HepG2 (cell line): ENCODE results near the gene DLG1. TPM values are rescaled to one million over a fixed set of nuclear protein-coding genes. Genes with fewer than 3 reads are reported as not detected.

Experiments used
- ARNT2 ChIP-seq: sonication (generic); formaldehyde crosslinking; IDR thresholded peaks from 2 replicates; pipeline ENCODE4 v1.8.0; 2022; ENCODE audit warnings: mild to moderate bottlenecking, low read depth, missing genetic modification reagents, moderate library complexity
- ASH2L ChIP-seq: fragments of 300-600, 200-600 bp; sonication (generic); IDR thresholded peaks from 2 replicates; pipeline ENCODE4 v1.7.0; 2017; ENCODE audit warnings: low read depth, mild to moderate bottlenecking, moderate library complexity, mixed read lengths, low read length; ENCODE audit not compliant: insufficient read length
- ATAD3A ChIP-seq: sonication (generic); formaldehyde crosslinking; IDR thresholded peaks from 2 replicates; pipeline ENCODE4 v1.4.0; 2020; ENCODE audit warnings: missing genetic modification reagents
- BATF2 ChIP-seq: sonication (generic); formaldehyde crosslinking; IDR thresholded peaks from 2 replicates; pipeline ENCODE4 v1.8.0; 2022; ENCODE audit warnings: mild to moderate bottlenecking, missing genetic modification reagents, moderate library complexity
- BHLHE40 ChIP-seq: IDR thresholded peaks from 2 replicates; pipeline ENCODE4 v1.6.1; 2011; ENCODE audit warnings: low read length, improper control_type of control experiment
- DMTF1 ChIP-seq: sonication (generic); formaldehyde crosslinking; IDR thresholded peaks from 2 replicates; pipeline ENCODE4 v1.4.0; 2020; ENCODE audit warnings: mild to moderate bottlenecking, missing genetic modification reagents
- ESRRA ChIP-seq: sonication (generic); formaldehyde crosslinking; IDR thresholded peaks from 2 replicates; pipeline ENCODE4 v1.5.1; 2020; ENCODE audit warnings: mild to moderate bottlenecking, low read depth, missing genetic modification reagents
- HNF1B ChIP-seq: sonication (generic); formaldehyde crosslinking; IDR thresholded peaks from 2 replicates; pipeline ENCODE4 v1.5.1; 2020; ENCODE audit warnings: mild to moderate bottlenecking, moderate library complexity, missing genetic modification reagents
- RFXAP ChIP-seq: sonication (generic); formaldehyde crosslinking; IDR thresholded peaks from 2 replicates; pipeline ENCODE4 v1.4.0; 2020; ENCODE audit warnings: missing genetic modification reagents, borderline replicate concordance
- STAG1 ChIP-seq: sonication (generic); formaldehyde crosslinking; IDR thresholded peaks from 2 replicates; pipeline ENCODE4 v1.4.0; 2020; ENCODE audit warnings: missing genetic modification reagents
- THRA ChIP-seq: sonication (generic); formaldehyde crosslinking; IDR thresholded peaks from 2 replicates; pipeline ENCODE4 v1.4.0; 2020; ENCODE audit warnings: missing genetic modification reagents, borderline replicate concordance
- XBP1 ChIP-seq: sonication (generic); formaldehyde crosslinking; IDR thresholded peaks from 2 replicates; pipeline ENCODE4 v1.5.0; 2020; ENCODE audit warnings: missing genetic modification reagents
- ZNF331 ChIP-seq: sonication (generic); formaldehyde crosslinking; IDR thresholded peaks from 2 replicates; pipeline ENCODE4 v1.4.0; 2020; ENCODE audit warnings: missing genetic modification reagents
- ZNF337 ChIP-seq: sonication (generic); formaldehyde crosslinking; IDR thresholded peaks from 2 replicates; pipeline ENCODE4 v1.5.1; 2020; ENCODE audit warnings: missing genetic modification reagents, low read depth, mild to moderate bottlenecking, borderline replicate concordance
- ZNF501 ChIP-seq: sonication (generic); formaldehyde crosslinking; IDR thresholded peaks from 2 replicates; pipeline ENCODE4 v1.5.1; 2020; ENCODE audit warnings: mild to moderate bottlenecking, moderate library complexity, missing genetic modification reagents
- ZNF556 ChIP-seq: sonication (generic); formaldehyde crosslinking; IDR thresholded peaks from 2 replicates; pipeline ENCODE4 v1.4.0; 2020; ENCODE audit warnings: mild to moderate bottlenecking, missing genetic modification reagents, borderline replicate concordance
- ZNF781 ChIP-seq: sonication (generic); formaldehyde crosslinking; IDR thresholded peaks from 2 replicates; pipeline ENCODE4 v1.5.1; 2020; ENCODE audit warnings: borderline replicate concordance, mild to moderate bottlenecking, missing genetic modification reagents; ENCODE audit errors: not compliant biosample characterization
- ZNF782 ChIP-seq: sonication (generic); formaldehyde crosslinking; IDR thresholded peaks from 2 replicates; pipeline ENCODE4 v1.4.0; 2020; ENCODE audit warnings: missing genetic modification reagents, mild to moderate bottlenecking, borderline replicate concordance
- polyA plus RNA-seq, 8 experiments: library from polyadenylated mRNA; depleted of rRNA in 3 of 8; stranded (reverse) in 7 of 8; unstranded in 1 of 8; fragments of >200 nt; fragmentation: Illumina TruSeq in 4 of 8; extraction: Trizol in 4 of 8; gene quantifications; 2 replicates each; pipeline versions ENCODE4 v1.2.1 to v1.2.3, GENCODE V29; 2011 to 2016; ENCODE audit warnings: low read depth in 4 of 8, missing spikeins in 1 of 8, mixed read lengths in 1 of 8; ENCODE audit not compliant: insufficient read depth in 1 of 8
- total RNA-seq, 5 experiments: library from RNA; depleted of rRNA; stranded (reverse); fragments of >200 nt; fragmentation: Illumina TruSeq; extraction: Trizol; gene quantifications; 2 replicates each; pipeline ENCODE4 v1.2.3, GENCODE V29; 2016; ENCODE audit warnings: low read depth in 1 of 5

Gene DLG1
- total and polyA plus RNA-seq, 2 of the 13 experiments (the other 11 are each of a cell fraction or from before 2014, with no cell fraction given) = 30.5 to 104 TPM

GRCh38 chr3:197298341-197298944 is at the start of gene DLG1 (continued):
- TF ChIP-seq ASH2L (no peak), ZNF337 (CRISPR knock-in tag) (no peak), BHLHE40 (no peak), STAG1 (CRISPR knock-in tag) (peak; percentile 3; the same call in 1 of the 2 replicates), XBP1 (CRISPR knock-in tag) (no peak), HNF1B (CRISPR knock-in tag) (0 out of 2 replicates have a peak, but pooled peaks have one; percentile 63), RFXAP (CRISPR knock-in tag) (peak; percentile 11; the same call in 1 of the 2 replicates), ZNF782 (CRISPR knock-in tag) (0 out of 2 replicates have a peak, but pooled peaks have one; percentile 32), ZNF501 (no peak; the same call in 1 of the 2 replicates), THRA (CRISPR knock-in tag) (peak; percentile 27), BATF2 (CRISPR knock-in tag) (0 out of 2 replicates have a peak, but pooled peaks have one; percentile 13), ESRRA (0 out of 2 replicates have a peak, but pooled peaks have one; percentile 1), DMTF1 (CRISPR knock-in tag) (0 out of 2 replicates have a peak, but pooled peaks have one; percentile 6), ARNT2 (CRISPR knock-in tag) (0 out of 2 replicates have a peak, but pooled peaks have one; percentile 10), ZNF331 (CRISPR knock-in tag) (0 out of 2 replicates have a peak, but pooled peaks have one; percentile 2), ZNF781 (CRISPR knock-in tag) (no peak), ATAD3A (no peak), ZNF556 (CRISPR knock-in tag) (peak; percentile 61; the same call in 1 of the 2 replicates)
